Subcutaneous adipose tissue (tissue), 4 donors: Measurements from ENCODE around the gene NIPSNAP3A. TPM values are rescaled to one million over a fixed set of nuclear protein-coding genes. Genes with fewer than 3 reads are reported as not detected.

Experiments
- CTCF ChIP-seq: fragments of 450-650 bp; IDR thresholded peaks from one replicate; pipeline ENCODE4 v1.5.1; 2016; ENCODE audit warnings: low read depth, mild to moderate bottlenecking, control low read depth, antibody characterized with exemption, moderate library complexity
- total RNA-seq, 4 donors: library from RNA; depleted of rRNA; stranded (reverse); fragments of >200 nt; gene quantifications; one replicate each; pipeline ENCODE4 v1.1.0, GENCODE V29; 2016

NIPSNAP3A gene
- total RNA-seq, 4 donors from 2014 or later = 39.8 to 51.0 (median 42.5) TPM

GRCh38 chr9:104745852-104746251 lies 1.6 kb upstream of the NIPSNAP3A start:
- TF ChIP-seq CTCF = no peak

DNA sequence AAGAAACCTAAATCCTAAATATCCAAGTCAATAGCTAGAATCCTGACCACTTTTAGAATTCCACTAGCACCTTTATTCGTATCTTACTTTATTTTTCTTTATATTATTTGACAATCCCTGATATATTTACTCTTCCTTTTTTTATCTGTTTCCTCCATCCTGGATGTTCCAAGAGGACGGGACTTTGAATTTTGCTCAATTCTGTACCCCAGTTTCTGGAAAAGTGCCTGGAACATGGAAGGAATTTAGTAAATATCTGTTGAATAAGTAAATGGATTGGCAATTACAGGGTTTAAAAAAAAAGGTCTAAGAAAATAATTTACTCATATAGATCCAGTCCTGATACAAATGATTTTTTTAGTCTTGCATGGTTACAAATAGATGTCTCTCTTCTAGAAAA lies 1.2 kb upstream of the NIPSNAP3A start:
- TF ChIP-seq CTCF = no peak

- no peak for TF ChIP-seq CTCF
Observed at GRCh38 chr9:104746798-104747197, 685 bp upstream of the NIPSNAP3A start.

DNA sequence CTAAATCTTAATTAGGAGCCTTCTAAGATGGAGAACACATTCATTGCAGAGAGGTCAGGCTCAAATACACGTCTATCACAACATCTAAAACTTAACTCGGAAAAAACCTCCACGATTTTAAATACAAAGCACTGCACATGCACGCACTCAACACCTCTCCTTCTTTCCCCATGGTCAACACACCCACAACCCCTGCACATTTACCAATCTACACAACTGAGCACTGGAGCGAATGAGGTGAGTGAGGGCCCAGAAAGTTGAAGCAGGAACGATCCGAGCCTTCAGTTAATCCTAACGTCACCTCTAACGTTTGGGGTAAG lies 278 bp upstream of the NIPSNAP3A start:
- TF ChIP-seq CTCF = no peak

GRCh38 chr9:104748359-104749031 lies 1.0 kb downstream of the NIPSNAP3A start:
- TF ChIP-seq CTCF = no peak

GRCh38 chr9:104750185-104750767 lies 2.8 kb downstream of the NIPSNAP3A start:
- no peak for TF ChIP-seq CTCF

GRCh38 chr9:104758974-104759373 lies 11.5 kb downstream of the NIPSNAP3A start:
- no peak for TF ChIP-seq CTCF
